Stimulated activated CD8-positive, alpha-beta memory T cell treated with anti-CD3 and anti-CD28 coated beads, Interleukin-4, amount 100 ng/mL, for 1 hour (primary cell): Measurements from ENCODE around the gene UBE2G1.
A peak's percentile ranks its signal among the peaks of the same experiment; 100 is the strongest.
"Not testable (repeated sequence)": the region's sequence is repeated elsewhere in the genome, so short reads cannot be mapped to it uniquely, and the experiment has no call there.

ENCODE experiments used
- DNase-seq, 2 donors: peaks; one replicate each; pipeline ENCODE4 v3.0.0-alpha.2; 2020; ENCODE audit warnings: low read depth in 2 of 2, low spot score in 1 of 2

UBE2G1 gene

DNA sequence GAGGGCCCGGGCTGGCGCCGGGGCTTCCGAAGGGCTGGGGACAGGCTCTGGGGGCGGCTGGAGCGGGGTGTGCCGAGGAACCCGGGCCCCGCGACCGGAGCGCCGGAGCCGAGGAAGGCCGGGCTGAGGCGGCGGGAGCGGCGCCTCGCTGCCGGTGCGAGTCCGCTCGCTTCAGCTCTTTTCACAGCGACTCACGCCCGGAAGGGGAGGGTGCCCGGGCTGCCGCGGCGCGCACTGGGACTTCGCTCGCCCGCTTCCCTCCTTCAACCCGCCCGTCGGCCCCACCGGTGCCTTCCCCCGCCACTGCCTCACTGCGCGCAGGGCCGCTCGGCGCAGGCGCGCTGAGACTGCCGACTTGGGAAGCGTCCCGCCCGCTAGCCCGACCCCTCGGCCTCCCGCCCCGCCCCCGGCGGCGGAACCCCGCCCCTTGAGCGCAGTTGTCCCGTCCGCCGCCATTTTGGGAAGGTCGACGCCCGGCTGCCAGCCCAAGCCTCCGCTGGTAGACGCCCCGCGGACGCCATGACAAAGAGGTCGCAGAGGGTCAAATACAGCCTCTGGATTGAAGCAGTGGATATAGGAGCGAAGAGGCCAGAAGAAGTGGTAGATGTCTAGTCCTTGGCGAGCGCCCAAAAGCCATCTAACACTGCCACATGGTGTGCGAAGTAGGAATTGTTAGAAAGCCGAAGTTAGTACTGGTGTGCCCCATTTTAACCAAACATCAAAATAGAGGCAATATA, at the start of gene UBE2G1:
Gene UBE2G1, minus strand, starts transcription at position 349 of the 737 bp plus-strand sequence. CDS start 359 bp downstream, outside the sequence.
- peak; percentile 98 for DNase-seq

DNA sequence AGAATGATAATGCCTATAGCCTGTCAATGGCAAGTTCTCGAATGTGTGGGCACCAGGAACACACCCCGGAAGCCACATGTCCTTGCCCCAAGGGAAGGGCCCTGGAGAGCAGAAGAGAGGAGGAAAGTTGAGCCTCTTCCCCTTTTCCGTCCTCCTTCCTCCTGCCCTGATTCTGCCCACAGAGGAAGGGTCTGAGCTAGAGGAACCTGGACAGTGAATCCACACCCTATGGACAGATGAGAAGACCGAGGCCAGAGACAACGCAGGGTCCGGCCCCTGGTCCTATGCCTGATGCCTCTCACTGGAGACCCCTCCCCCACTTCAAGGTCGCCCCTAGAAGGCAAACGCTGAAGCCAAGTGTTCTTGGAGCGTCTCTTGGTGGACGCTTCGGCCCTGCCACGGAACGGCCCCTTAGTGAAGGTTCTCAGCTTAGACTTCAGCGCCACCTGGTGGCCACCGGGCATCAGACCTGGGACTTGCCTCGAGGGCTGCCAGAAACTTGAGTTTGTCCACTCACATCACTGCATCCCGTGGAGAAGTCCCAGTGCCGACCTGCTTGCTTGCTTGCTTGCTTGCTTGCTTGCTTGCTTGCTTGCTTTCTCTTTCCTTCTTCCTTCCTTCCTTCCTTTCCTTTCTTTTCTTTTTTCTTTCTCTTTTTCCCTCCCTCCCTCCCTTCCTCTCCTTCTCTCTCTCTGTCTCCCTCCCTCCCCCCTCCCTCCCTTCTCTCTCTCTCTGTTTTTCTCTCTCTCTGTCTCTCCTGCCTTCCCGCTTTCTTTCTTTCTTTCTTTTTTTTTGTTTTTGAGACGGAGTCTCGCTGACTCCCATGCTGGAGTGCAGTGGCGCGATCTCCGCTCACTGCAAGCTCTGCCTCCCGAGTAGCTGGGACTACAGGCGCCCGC, 46.7 kb upstream of the UBE2G1 start:
- DNase-seq = peak; percentile 84 to 93

- no peak for DNase-seq
Observed at GRCh38 chr17:4411201-4411600, 44.7 kb upstream of the UBE2G1 start.

- no peak for DNase-seq
Observed at GRCh38 chr17:4409659-4410058, 43.2 kb upstream of the UBE2G1 start.

DNA sequence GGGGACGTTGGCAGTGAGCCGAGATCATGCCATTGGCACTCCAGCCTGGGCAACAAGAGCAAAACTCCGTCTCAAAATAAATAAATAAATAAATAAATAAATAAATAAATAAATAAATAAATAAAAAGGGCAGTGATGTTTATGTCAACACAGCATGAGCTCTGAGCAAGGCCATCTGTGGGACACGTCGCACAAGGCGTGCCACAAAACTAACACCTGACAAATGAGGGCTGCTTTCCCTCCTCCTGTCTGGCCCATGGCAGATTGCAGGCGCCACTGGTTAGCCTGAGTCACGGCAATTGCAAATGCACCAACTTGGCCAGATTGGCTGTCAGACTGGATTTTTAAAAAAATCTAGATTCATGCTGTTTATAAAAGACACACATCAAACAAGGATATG, 41.4 kb upstream of the UBE2G1 start:
- DNase-seq = no peak

- no peak for DNase-seq
Observed at GRCh38 chr17:4407216-4407615, 40.7 kb upstream of the UBE2G1 start.

DNA sequence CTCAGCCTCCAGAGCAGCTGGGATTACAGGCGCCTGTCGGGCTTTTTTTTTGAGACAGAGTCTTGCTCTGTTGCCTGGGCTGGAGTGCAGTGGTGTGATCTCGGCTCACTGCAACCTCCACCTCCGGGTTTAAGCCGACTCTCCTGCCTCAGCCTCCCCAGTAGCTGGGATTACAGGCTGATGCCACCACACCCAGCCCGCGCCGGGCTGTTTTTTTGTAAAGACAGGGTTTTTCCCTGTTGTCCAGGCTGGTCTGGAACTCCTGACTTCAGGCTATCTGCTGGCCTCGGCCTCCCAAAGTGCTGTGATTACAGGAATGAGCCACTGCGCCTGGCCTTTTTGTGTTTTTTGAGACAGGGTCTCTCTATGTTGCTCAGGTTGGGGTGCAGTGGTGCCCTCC, 39.9 kb upstream of the UBE2G1 start:
- no peak for DNase-seq

DNA sequence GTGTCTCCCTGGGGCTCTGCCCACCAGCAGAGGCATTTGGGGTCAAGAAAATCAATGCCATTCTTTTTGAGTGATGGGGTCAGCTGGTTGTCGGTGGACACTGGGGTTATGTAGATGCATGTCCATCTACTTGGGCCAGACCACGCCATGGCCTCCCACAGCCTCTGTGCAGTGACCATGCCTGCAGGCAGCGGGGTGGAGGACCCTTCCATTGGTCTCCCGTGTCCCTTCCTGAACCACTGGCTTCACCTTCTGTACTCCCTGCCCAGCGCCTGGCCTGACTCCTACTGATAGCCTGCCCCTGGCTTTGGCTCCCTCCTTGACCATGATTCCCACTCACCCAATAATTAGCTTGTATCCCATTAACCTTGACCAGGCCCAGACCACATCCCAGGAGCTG, 39.2 kb upstream of the UBE2G1 start:
- no peak for DNase-seq

- no peak for DNase-seq
Observed at GRCh38 chr17:4405038-4405669, 38.7 kb upstream of the UBE2G1 start.

GRCh38 chr17:4397840-4398239, 31.4 kb upstream of the UBE2G1 start:
- DNase-seq = no peak

DNA sequence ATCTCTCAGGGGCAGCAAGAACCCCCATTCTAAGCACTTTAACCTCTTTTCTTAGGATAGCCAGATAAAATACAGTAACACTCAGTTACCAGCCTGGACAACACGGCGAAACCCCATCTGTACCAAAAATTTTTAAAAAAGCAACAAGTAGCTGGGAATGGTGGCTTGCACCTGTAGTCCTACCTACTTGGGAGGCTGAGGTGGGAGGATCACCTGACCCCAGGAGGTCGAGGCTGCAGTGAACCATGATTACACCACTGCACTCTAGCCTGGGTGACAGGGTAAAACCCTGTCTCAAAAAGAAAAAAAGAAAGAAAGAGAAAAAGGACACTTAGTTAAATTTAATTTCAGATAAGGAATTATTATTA, 28.6 kb upstream of the UBE2G1 start:
- DNase-seq = no peak

DNA sequence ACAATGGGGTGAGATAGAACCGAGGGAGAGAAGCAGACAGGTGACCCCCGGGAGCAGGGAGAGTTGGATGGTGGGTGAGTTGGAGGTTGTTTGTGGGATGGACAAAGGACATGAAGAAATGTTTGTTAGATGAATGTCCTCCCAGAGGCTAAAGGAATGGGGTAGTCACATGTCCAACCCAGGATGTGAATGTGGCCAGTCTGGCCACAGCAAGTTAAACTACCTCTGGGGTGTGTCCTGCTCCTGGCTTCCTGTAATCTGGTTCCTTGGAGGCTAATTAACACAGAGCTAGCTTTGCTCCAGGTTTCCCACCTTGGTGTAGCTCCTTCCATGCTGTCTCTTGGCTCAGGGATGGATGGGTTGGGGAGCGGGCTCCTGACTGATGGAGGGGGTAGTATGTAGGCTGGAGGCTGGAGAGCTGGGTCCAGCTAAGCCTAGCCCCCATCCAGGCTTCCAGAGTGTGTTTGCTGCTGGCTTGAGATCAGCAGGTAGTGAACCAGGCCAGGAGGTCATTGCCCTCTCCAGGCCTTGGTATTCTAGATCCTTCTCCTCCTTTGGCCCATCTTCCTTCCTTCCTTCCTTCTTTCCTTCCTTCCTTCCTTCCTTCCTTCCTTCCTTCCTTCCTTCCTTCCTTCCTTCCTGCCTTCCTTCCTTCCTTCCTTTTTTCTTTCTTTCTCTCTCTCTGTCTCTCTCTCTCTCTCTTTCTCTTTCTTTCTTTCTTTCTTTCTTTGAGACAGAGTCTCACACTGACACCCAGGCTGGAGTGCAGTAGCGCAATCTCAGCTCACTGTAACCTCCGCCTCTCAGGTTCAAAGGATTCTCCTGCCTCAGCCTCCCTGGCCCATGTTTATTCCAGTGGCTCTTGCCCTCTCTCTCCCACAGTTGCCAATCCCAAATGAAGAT, 28.0 kb upstream of the UBE2G1 start:
- DNase-seq = no peak

GRCh38 chr17:4393806-4394205, 27.3 kb upstream of the UBE2G1 start:
- DNase-seq = no peak

DNA sequence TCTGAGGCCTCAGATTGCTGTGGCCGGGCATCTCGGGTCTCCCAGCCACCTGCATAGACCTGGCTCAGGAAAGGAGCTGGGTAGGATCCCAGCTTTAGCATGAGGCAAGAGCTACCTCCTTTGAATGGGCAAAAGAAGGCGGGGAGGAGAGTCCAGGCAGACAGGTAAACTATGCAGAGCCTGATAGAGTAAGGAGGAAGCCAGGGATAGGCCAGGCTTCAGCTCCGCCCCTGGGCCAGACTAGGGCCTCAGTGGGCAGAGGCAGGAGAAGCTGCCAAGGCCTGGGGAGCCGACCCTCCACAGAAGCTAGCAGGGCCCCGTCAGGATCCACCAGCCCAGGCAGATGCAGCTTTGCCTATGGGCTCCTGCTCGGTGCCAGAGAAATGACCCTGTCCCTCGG, 22.6 kb upstream of the UBE2G1 start:
- DNase-seq = no peak

DNA sequence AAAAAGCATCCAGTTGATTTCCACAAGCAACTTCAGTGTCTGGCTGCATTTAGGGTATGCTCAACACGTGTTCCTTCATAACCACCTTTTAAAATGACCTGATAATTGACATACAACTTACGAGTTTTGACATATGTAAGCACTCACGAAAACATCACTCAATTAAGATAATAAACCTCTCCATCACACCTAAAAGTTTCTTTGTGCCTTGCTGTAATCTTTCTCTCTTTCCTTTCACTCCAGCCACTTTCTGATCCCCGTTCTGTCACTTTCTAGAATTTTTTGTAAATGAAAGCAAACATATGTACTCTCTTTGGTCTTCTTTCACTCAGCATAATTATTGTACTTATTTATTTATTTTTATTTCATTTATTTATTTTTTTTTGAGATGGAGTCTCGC, 20.7 kb upstream of the UBE2G1 start:
- no peak for DNase-seq

DNA sequence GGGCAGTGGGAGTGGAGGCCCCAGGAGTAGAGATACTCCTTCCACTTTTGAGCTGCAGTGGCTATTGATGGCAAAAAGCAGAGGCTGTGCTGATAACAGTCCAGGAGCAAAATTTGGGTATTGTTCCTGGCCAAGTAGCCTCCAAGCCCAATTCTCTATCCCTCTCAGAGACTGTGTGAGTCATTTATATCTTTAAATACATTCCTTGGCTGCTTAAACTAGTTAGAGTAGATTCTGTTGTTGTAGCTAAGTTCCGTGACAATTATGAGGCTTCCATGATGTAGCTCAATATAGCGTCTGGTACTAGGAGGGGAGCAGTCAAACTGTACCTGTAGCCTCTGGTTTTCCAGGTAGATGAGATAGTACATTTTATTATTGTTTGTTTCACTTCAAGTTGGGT, 19.9 kb upstream of the UBE2G1 start:
- no peak for DNase-seq

- DNase-seq = no peak
Observed at GRCh38 chr17:4381690-4382671, 15.5 kb upstream of the UBE2G1 start.

DNA sequence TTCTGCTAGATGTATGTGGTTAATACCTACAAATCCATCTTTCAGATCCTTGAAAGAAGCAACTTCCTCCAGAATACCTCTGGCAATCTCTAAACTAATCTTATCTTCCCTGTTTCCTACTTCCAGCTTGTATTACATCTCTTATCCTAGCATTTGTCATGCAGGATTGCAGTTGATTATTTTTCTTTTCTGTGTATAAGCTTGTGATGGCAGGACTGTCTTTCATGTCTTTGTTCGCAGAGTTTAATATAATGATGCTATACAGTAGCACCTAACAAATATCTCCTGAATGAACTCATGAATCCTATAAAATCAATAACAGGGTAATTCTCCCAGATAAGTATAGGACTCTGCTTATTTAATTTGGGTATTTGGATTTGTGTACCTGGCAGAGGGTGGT, 12.2 kb upstream of the UBE2G1 start:
- no peak for DNase-seq

GRCh38 chr17:4377247-4377646, 10.8 kb upstream of the UBE2G1 start:
- not testable (repeated sequence) for DNase-seq
